Parathyroid adenoma (tissue), 2 donors: ENCODE data around the gene SNX11.
"Not testable (repeated sequence)": the region's sequence is repeated elsewhere in the genome, so short reads cannot be mapped to it uniquely, and the experiment has no call there.

Experiments used
- H2AFZ ChIP-seq: fragments of 300-600 bp; sonication (generic); one replicate; pipeline ENCODE4 v1.7.0; 2017; ENCODE audit warnings: antibody characterized with exemption, mild to moderate bottlenecking
- H3K27ac ChIP-seq: fragments of 300-600 bp; sonication (generic); one replicate; pipeline ENCODE4 v1.7.0; 2017
- H3K27me3 ChIP-seq: fragments of 300-600 bp; sonication (generic); one replicate; pipeline ENCODE4 v1.7.0; 2017; ENCODE audit warnings: low read length; ENCODE audit not compliant: control insufficient read depth, insufficient read depth
- H3K36me3 ChIP-seq: fragments of 300-600 bp; sonication (generic); one replicate; pipeline ENCODE4 v1.7.0; 2017; ENCODE audit warnings: low read length; ENCODE audit not compliant: control insufficient read depth, insufficient read depth
- H3K4me1 ChIP-seq: fragments of 300-600 bp; sonication (generic); one replicate; pipeline ENCODE4 v1.7.0; 2017; ENCODE audit warnings: control low read depth
- H3K4me2 ChIP-seq: fragments of 300-600 bp; sonication (generic); one replicate; pipeline ENCODE4 v1.7.0; 2017; ENCODE audit warnings: low read length
- H3K4me3 ChIP-seq: fragments of 300-600 bp; sonication (generic); one replicate; pipeline ENCODE4 v1.7.0; 2017; ENCODE audit warnings: low read depth, low read length
- H3K79me2 ChIP-seq: fragments of 300-600 bp; sonication (generic); one replicate; pipeline ENCODE4 v1.7.0; 2017; ENCODE audit warnings: control low read depth
- H3K9ac ChIP-seq: fragments of 300-600 bp; sonication (generic); one replicate; pipeline ENCODE4 v1.7.0; 2017; ENCODE audit warnings: mild to moderate bottlenecking
- H3K9me3 ChIP-seq: fragments of 300-600 bp; sonication (generic); one replicate; pipeline ENCODE4 v1.7.0; 2017; ENCODE audit warnings: low read length; ENCODE audit not compliant: control insufficient read depth
- TF ChIP-seq, protein P1 (sequence below): fragments of 300-600 bp; sonication (generic); IDR thresholded peaks from one replicate; pipeline ENCODE4 v1.7.0; 2017; ENCODE audit warnings: antibody characterized with exemption, mild to moderate bottlenecking
- donor health status: primary hyperparathyroidism.

SNX11 gene

DNA sequence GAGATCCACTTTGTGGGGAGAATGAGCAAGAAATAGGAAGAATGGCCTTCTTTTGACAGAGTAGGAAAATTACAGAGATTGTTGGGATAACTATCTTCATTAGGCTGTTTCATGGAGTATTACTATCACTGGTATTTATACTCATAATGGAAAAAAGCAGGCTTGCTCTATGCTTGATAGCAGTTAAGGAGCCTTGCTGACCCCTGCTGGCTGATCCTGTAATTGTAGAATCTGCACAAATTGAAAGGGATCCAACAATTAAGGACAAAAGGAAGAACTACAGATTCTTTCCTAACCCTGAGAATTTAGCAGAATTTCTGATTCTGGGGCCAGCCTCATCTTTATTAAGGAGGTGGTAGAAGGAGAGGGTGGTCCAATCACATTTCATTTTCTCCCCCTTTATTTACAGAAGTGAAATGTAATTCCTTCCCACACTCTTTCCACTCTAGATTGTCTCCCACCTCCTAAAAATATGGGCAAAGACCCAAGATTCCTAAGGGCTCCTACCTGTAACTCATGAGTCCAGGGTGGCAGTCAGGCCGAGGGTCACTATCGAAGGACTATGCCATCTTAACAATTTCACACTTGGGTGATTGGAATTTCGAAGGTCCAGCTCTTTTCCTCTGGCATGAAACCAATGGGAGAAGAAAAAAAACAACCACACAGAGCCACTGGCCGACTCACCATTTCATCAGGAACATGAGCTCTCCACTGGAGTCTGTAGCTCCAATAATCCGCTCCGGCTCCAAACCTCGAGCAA is 33.1 kb upstream of the SNX11 start:
- no peak overlapping the region for H3K27ac ChIP-seq
- H3K4me3 ChIP-seq = peak overlapping the region; percentile 6
- H3K9ac ChIP-seq = no peak overlapping the region
- no peaks in the 10 kb centered on the region for H3K79me2 ChIP-seq
- H3K9me3 ChIP-seq = no peaks in the 10 kb centered on the region
- TF ChIP-seq, protein P1, sequence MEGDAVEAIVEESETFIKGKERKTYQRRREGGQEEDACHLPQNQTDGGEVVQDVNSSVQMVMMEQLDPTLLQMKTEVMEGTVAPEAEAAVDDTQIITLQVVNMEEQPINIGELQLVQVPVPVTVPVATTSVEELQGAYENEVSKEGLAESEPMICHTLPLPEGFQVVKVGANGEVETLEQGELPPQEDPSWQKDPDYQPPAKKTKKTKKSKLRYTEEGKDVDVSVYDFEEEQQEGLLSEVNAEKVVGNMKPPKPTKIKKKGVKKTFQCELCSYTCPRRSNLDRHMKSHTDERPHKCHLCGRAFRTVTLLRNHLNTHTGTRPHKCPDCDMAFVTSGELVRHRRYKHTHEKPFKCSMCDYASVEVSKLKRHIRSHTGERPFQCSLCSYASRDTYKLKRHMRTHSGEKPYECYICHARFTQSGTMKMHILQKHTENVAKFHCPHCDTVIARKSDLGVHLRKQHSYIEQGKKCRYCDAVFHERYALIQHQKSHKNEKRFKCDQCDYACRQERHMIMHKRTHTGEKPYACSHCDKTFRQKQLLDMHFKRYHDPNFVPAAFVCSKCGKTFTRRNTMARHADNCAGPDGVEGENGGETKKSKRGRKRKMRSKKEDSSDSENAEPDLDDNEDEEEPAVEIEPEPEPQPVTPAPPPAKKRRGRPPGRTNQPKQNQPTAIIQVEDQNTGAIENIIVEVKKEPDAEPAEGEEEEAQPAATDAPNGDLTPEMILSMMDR = peak; percentile 86
- peaks cover 9% of the 10 kb centered on the region for H3K4me1 ChIP-seq
- no peaks in the 10 kb centered on the region for H3K27me3 ChIP-seq
- H3K36me3 ChIP-seq = no peaks in the 10 kb centered on the region
- no peak overlapping the region for H2AFZ ChIP-seq
- no peak overlapping the region for H3K4me2 ChIP-seq

DNA sequence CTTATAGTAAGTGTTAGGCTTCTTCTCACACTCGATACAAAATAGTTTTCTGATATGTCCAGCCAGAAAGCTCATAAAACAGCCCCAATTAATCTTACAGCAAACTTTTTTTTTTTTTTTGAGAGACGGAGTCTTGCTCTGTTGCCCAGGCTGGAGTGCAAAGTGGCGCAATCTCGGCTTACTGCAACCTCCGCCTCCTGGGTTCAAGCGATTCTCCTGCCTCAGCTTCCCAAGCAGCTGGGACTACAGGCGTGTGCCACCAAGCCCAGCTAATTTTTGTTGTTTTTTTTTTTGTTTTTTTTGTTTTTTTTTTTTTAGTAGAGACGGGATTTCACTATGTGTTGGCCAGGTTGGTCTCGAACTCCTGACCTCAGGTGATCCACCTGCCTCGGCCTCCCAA is 30.4 kb upstream of the SNX11 start:
- H3K79me2 ChIP-seq, H3K27me3 ChIP-seq, H3K27ac ChIP-seq, H3K36me3 ChIP-seq, H3K9ac ChIP-seq, H3K9me3 ChIP-seq, H3K4me3 ChIP-seq, H3K4me1 ChIP-seq, H2AFZ ChIP-seq, H3K4me2 ChIP-seq: not testable (repeated sequence)

DNA sequence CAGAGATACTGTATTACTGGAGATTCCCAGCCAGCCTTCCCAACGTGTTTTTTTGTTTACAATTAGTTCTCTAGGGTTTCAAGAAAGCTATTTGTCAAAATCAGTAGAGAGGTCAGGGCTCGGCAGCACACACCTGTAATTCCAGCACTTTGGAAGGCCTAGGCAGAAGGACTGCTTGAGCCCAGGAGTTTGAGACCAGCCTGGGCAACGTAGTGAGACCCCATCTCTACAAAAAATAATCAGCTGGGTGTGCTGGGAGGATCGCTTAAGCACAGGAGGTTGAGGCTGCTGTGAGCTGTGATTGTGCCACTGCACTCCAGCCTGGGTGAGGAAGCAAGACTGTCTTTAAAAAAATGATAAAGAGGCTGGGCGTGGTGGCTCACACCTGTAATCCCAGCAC is 25.7 kb upstream of the SNX11 start:
- H3K27me3 ChIP-seq = no peaks in the 10 kb centered on the region
- no peak overlapping the region for H2AFZ ChIP-seq
- H3K36me3 ChIP-seq = no peaks in the 10 kb centered on the region
- peaks cover 12% of the 10 kb centered on the region for H3K79me2 ChIP-seq
- TF ChIP-seq, protein P1 = no peak
- no peak overlapping the region for H3K4me2 ChIP-seq
- H3K4me3 ChIP-seq = no peak overlapping the region
- no peak overlapping the region for H3K27ac ChIP-seq
- peaks cover 12% of the 10 kb centered on the region for H3K4me1 ChIP-seq
- H3K9me3 ChIP-seq = no peaks in the 10 kb centered on the region
- no peak overlapping the region for H3K9ac ChIP-seq

DNA sequence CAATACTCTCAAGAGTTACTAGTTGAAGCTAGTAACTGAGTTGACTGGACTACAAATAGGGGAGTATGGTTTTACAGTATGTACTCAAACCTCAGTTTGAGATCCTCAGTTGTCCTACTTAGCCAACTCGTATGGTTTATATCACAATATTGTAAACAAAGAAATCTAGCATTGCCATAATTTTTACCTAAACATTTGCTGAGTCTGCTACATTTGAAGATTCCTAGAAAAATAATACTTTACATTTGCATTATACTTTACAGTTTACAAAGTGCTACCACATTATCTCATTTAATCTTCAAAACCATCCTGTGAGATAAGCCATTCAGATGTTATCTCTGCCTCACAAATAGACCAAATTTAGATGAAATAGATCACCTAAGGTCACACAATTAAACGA is 22.6 kb upstream of the SNX11 start:
- no peak overlapping the region for H2AFZ ChIP-seq
- peaks cover 12% of the 10 kb centered on the region for H3K4me1 ChIP-seq
- H3K36me3 ChIP-seq = no peaks in the 10 kb centered on the region
- peaks cover 17% of the 10 kb centered on the region for H3K79me2 ChIP-seq
- no peaks in the 10 kb centered on the region for H3K27me3 ChIP-seq
- no peak overlapping the region for H3K9ac ChIP-seq
- no peaks in the 10 kb centered on the region for H3K9me3 ChIP-seq
- TF ChIP-seq, protein P1 = no peak
- no peak overlapping the region for H3K27ac ChIP-seq
- H3K4me2 ChIP-seq = peak overlapping the region; percentile 59
- no peak overlapping the region for H3K4me3 ChIP-seq

DNA sequence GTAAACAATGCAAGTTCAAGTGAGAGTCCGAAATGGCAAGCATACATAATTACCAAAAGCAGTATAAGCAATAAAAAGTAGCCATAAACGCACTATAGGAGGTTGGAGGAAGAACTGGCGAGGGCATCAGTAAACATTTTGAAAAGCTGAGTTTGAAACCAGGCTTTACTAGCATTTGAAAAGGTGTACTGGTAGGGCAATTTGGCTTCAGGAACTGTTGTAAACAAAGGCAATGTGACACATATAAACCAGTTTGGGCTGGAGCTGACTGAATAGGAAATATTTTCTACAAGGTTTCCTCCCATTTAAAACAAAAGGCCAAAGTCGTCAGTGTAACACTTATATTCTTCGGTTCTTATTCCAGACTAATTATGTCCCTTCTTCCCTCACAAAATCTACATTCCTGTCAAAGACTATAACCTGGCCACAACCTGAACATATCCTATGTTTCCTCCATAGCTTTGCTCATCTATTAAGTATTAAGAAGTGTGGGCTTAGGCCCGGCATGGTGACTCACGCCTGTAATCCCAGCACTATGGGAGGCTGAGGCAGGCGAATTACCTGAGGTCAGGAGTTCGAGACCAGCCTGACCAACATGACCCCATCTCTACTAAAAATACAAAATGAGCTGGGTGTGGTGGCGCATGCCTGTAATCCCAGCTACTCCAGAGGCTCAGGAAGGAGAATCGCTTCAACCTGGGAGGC is 14.1 kb upstream of the SNX11 start:
- Histone ChIP-seq H3K4me3 (no peak overlapping the region), H3K27ac (no peak overlapping the region)

More for the DNA sequence above, 14.1 kb upstream of the SNX11 start:
- Histone ChIP-seq H3K4me2 (no peak overlapping the region), H3K9ac (no peak overlapping the region), H2AFZ (no peak overlapping the region), H3K36me3 (no peaks in the 10 kb centered on the region), H3K79me2 (peaks cover 40% of the 10 kb centered on the region), H3K4me1 (no peaks in the 10 kb centered on the region), H3K27me3 (no peaks in the 10 kb centered on the region), H3K9me3 (no peaks in the 10 kb centered on the region)
- TF ChIP-seq, protein P1 = no peak
